ENCODE measurements around the gene NEDD4L. TPM values are rescaled to one million over a fixed set of nuclear protein-coding genes. Genes with fewer than 3 reads are reported as not detected.

NEDD4L gene
- total and polyA plus RNA-seq, 2 experiments from 2014 or later, result 36.2 to 72.3 TPM

DNA sequence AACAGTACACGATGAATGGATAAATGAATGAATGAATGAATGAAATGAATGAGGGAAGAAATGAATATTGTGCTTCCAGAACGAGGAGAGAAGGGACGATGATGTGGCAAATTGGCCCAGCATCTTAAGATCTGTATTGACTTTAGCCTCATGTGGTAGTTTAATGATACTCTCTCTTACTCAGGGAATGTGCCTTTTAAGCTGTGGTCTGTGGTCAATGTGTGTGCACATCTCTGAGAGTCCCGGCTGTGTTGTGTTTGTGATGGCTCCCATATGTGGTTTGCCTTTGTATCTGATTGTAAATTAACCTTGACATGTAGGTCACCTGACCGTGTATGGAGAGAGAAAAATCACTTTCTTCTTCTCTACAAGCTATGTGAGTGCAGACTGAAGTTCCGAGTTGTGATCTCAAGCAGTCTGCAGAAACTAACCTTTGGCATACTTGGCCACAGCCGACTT is 91.2 kb downstream of the NEDD4L start:
- no peak overlapping the region for H3K4me2 ChIP-seq
- 0 out of 2 replicates have a peak, but pooled peaks cover 17% of the 10 kb centered on the region for H3K4me1 ChIP-seq (ENCODE audit: insufficient read depth)
- H4K20me1 ChIP-seq (replicated peaks; ENCODE audit: insufficient read depth), result no peaks in the 10 kb centered on the region; the same call in none of the 2 replicates
- Mint-ChIP-seq H3K4me1 (peaks cover 38% of the 10 kb centered on the region), H3K36me3 (ENCODE audit: low read depth) (no peaks in the 10 kb centered on the region), H3K27ac (no peak overlapping the region; the same call in 1 of the 2 replicates), H3K9me3 (no peaks in the 10 kb centered on the region; the same call in 2 of the 3 replicates), H3K27me3 (ENCODE audit: insufficient read depth, low read depth, poor library complexity) (peaks cover 4% of the 10 kb centered on the region), H3K4me3 (no peak overlapping the region)
- no peak for ATAC-seq
- DNase-seq (ENCODE audit: low spot score), result no peak
- no peaks in the 10 kb centered on the region for H3F3A ChIP-seq (replicated peaks; ENCODE audit: low read depth)
- no peaks in the 10 kb centered on the region for H3K27me3 ChIP-seq (ENCODE audit: insufficient read depth)
- no peak overlapping the region for H3K27ac ChIP-seq (ENCODE audit: low read depth)
- H3K79me2 ChIP-seq (replicated peaks; ENCODE audit: insufficient read depth), result peaks cover 71% of the 10 kb centered on the region
- TF ChIP-seq, protein P1, sequence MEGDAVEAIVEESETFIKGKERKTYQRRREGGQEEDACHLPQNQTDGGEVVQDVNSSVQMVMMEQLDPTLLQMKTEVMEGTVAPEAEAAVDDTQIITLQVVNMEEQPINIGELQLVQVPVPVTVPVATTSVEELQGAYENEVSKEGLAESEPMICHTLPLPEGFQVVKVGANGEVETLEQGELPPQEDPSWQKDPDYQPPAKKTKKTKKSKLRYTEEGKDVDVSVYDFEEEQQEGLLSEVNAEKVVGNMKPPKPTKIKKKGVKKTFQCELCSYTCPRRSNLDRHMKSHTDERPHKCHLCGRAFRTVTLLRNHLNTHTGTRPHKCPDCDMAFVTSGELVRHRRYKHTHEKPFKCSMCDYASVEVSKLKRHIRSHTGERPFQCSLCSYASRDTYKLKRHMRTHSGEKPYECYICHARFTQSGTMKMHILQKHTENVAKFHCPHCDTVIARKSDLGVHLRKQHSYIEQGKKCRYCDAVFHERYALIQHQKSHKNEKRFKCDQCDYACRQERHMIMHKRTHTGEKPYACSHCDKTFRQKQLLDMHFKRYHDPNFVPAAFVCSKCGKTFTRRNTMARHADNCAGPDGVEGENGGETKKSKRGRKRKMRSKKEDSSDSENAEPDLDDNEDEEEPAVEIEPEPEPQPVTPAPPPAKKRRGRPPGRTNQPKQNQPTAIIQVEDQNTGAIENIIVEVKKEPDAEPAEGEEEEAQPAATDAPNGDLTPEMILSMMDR (conservative IDR thresholded peaks at IDR 0.05; ENCODE audit: low read depth in 2 of 2), result no peak
- TF ChIP-seq JUNB (IDR thresholded peaks at IDR 0.05; ENCODE audit: unreplicated experiment) (no peak), EZH2phosphoT487 (IDR thresholded peaks at IDR 0.05; ENCODE audit: unreplicated experiment) (no peak), EZH2 (IDR thresholded peaks at IDR 0.05; ENCODE audit: low read depth, unreplicated experiment) (no peak), STAT1 (IDR thresholded peaks at IDR 0.05; ENCODE audit: unreplicated experiment) (no peak), ZNF114 (CRISPR knock-in tag; IDR thresholded peaks at IDR 0.05) (no peak), CREB1 (CRISPR knock-in tag; IDR thresholded peaks at IDR 0.05; ENCODE audit: low read depth) (no peak), NANOG (IDR thresholded peaks at IDR 0.05; ENCODE audit: borderline replicate concordance) (no peak), POLR2AphosphoS5 (IDR thresholded peaks at IDR 0.05; ENCODE audit: low read depth) (no peak), ZNF331 (CRISPR knock-in tag; IDR thresholded peaks at IDR 0.05; ENCODE audit: low read depth) (no peak)
- TF ChIP-seq, protein P2, sequence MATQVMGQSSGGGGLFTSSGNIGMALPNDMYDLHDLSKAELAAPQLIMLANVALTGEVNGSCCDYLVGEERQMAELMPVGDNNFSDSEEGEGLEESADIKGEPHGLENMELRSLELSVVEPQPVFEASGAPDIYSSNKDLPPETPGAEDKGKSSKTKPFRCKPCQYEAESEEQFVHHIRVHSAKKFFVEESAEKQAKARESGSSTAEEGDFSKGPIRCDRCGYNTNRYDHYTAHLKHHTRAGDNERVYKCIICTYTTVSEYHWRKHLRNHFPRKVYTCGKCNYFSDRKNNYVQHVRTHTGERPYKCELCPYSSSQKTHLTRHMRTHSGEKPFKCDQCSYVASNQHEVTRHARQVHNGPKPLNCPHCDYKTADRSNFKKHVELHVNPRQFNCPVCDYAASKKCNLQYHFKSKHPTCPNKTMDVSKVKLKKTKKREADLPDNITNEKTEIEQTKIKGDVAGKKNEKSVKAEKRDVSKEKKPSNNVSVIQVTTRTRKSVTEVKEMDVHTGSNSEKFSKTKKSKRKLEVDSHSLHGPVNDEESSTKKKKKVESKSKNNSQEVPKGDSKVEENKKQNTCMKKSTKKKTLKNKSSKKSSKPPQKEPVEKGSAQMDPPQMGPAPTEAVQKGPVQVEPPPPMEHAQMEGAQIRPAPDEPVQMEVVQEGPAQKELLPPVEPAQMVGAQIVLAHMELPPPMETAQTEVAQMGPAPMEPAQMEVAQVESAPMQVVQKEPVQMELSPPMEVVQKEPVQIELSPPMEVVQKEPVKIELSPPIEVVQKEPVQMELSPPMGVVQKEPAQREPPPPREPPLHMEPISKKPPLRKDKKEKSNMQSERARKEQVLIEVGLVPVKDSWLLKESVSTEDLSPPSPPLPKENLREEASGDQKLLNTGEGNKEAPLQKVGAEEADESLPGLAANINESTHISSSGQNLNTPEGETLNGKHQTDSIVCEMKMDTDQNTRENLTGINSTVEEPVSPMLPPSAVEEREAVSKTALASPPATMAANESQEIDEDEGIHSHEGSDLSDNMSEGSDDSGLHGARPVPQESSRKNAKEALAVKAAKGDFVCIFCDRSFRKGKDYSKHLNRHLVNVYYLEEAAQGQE (IDR thresholded peaks at IDR 0.05; ENCODE audit: unreplicated experiment), result no peak
- TF ChIP-seq, protein P3, sequence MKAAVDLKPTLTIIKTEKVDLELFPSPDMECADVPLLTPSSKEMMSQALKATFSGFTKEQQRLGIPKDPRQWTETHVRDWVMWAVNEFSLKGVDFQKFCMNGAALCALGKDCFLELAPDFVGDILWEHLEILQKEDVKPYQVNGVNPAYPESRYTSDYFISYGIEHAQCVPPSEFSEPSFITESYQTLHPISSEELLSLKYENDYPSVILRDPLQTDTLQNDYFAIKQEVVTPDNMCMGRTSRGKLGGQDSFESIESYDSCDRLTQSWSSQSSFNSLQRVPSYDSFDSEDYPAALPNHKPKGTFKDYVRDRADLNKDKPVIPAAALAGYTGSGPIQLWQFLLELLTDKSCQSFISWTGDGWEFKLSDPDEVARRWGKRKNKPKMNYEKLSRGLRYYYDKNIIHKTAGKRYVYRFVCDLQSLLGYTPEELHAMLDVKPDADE (IDR thresholded peaks at IDR 0.05), result no peak
- TF ChIP-seq, protein P4, sequence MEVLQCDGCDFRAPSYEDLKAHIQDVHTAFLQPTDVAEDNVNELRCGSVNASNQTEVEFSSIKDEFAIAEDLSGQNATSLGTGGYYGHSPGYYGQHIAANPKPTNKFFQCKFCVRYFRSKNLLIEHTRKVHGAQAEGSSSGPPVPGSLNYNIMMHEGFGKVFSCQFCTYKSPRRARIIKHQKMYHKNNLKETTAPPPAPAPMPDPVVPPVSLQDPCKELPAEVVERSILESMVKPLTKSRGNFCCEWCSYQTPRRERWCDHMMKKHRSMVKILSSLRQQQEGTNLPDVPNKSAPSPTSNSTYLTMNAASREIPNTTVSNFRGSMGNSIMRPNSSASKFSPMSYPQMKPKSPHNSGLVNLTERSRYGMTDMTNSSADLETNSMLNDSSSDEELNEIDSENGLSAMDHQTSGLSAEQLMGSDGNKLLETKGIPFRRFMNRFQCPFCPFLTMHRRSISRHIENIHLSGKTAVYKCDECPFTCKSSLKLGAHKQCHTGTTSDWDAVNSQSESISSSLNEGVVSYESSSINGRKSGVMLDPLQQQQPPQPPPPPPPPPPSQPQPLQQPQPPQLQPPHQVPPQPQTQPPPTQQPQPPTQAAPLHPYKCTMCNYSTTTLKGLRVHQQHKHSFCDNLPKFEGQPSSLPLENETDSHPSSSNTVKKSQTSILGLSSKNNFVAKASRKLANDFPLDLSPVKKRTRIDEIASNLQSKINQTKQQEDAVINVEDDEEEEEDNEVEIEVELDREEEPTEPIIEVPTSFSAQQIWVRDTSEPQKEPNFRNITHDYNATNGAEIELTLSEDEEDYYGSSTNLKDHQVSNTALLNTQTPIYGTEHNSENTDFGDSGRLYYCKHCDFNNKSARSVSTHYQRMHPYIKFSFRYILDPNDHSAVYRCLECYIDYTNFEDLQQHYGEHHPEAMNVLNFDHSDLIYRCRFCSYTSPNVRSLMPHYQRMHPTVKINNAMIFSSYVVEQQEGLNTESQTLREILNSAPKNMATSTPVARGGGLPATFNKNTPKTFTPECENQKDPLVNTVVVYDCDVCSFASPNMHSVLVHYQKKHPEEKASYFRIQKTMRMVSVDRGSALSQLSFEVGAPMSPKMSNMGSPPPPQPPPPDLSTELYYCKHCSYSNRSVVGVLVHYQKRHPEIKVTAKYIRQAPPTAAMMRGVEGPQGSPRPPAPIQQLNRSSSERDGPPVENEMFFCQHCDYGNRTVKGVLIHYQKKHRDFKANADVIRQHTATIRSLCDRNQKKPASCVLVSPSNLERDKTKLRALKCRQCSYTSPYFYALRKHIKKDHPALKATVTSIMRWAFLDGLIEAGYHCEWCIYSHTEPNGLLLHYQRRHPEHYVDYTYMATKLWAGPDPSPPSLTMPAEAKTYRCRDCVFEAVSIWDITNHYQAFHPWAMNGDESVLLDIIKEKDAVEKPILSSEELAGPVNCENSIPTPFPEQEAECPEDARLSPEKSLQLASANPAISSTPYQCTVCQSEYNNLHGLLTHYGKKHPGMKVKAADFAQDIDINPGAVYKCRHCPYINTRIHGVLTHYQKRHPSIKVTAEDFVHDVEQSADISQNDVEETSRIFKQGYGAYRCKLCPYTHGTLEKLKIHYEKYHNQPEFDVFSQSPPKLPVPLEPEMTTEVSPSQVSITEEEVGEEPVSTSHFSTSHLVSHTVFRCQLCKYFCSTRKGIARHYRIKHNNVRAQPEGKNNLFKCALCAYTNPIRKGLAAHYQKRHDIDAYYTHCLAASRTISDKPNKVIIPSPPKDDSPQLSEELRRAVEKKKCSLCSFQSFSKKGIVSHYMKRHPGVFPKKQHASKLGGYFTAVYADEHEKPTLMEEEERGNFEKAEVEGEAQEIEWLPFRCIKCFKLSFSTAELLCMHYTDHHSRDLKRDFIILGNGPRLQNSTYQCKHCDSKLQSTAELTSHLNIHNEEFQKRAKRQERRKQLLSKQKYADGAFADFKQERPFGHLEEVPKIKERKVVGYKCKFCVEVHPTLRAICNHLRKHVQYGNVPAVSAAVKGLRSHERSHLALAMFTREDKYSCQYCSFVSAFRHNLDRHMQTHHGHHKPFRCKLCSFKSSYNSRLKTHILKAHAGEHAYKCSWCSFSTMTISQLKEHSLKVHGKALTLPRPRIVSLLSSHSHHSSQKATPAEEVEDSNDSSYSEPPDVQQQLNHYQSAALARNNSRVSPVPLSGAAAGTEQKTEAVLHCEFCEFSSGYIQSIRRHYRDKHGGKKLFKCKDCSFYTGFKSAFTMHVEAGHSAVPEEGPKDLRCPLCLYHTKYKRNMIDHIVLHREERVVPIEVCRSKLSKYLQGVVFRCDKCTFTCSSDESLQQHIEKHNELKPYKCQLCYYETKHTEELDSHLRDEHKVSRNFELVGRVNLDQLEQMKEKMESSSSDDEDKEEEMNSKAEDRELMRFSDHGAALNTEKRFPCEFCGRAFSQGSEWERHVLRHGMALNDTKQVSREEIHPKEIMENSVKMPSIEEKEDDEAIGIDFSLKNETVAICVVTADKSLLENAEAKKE (CRISPR knock-in tag; IDR thresholded peaks at IDR 0.05), result no peak
- H3K4me3 ChIP-seq, result no peak overlapping the region
- H3K36me3 ChIP-seq (ENCODE audit: insufficient read depth), result no peaks in the 10 kb centered on the region
- H2AFZ ChIP-seq, result no peak overlapping the region
- no peaks in the 10 kb centered on the region for H3K9me2 ChIP-seq (ENCODE audit: insufficient read depth)
